ENCODE results near the gene RASSF10.

The RASSF10 gene

GRCh38 chr11:12999597-12999996 is 9.5 kb upstream of the RASSF10 start:
- no peak for DNase-seq (ENCODE audit: low read depth)
- no peak for TF ChIP-seq CTCF (IDR thresholded peaks at IDR 0.05; ENCODE audit: low read length, missing control alignments)
- no peak overlapping the region for H3K4me3 ChIP-seq (replicated peaks; ENCODE audit: low read depth, low read length)

- no peak for TF ChIP-seq CTCF (IDR thresholded peaks at IDR 0.05; ENCODE audit: low read length, missing control alignments)
- no peak overlapping the region for H3K4me3 ChIP-seq (replicated peaks; ENCODE audit: low read depth, low read length)
- no peak for DNase-seq (ENCODE audit: low read depth)
These were observed 9.0 kb upstream of the RASSF10 start for GRCh38 chr11:13000116-13000515.

GRCh38 chr11:13000721-13001120 is 8.4 kb upstream of the RASSF10 start:
- no peak overlapping the region for H3K4me3 ChIP-seq (replicated peaks; ENCODE audit: low read depth, low read length)
- no peak for TF ChIP-seq CTCF (IDR thresholded peaks at IDR 0.05; ENCODE audit: low read length, missing control alignments)
- no peak for DNase-seq (ENCODE audit: low read depth)

GRCh38 chr11:13003736-13004493 is 5.2 kb upstream of the RASSF10 start:
- no peak overlapping the region for H3K4me3 ChIP-seq (replicated peaks; ENCODE audit: low read depth, low read length)
- DNase-seq (ENCODE audit: low read depth) = no peak

GRCh38 chr11:13007182-13008060 is 1.7 kb upstream of the RASSF10 start:
- no peak for DNase-seq (ENCODE audit: low read depth)
- no peak overlapping the region for H3K4me3 ChIP-seq (replicated peaks; ENCODE audit: low read depth, low read length)
- no peak for TF ChIP-seq CTCF (IDR thresholded peaks at IDR 0.05; ENCODE audit: low read length, missing control alignments)

More at GRCh38 chr11:13003736-13004493, 5.2 kb upstream of the RASSF10 start:
- TF ChIP-seq CTCF (IDR thresholded peaks at IDR 0.05; ENCODE audit: low read length, missing control alignments) = no peak

- no peak for DNase-seq (ENCODE audit: low read depth)
- H3K4me3 ChIP-seq (replicated peaks; ENCODE audit: low read depth, low read length) = no peak overlapping the region
- TF ChIP-seq CTCF (IDR thresholded peaks at IDR 0.05; ENCODE audit: low read length, missing control alignments) = no peak
These were observed 1.1 kb upstream of the RASSF10 start for GRCh38 chr11:13008061-13008435.

Measured in fibroblast of pulmonary artery (primary cell).